ENCODE measurements around the gene SPEN. TPM values are rescaled to one million over a fixed set of nuclear protein-coding genes. Genes with fewer than 3 reads are reported as not detected.

Gene SPEN
- total RNA-seq, 1 donor from 2014 or later, result 35.0 TPM

- no peaks in the 10 kb centered on the region for H3K27me3 Mint-ChIP-seq (ENCODE audit: low read depth, unreplicated experiment)
- no peaks in the 10 kb centered on the region for H3K27me3 ChIP-seq (ENCODE audit: insufficient read depth, low read length)
- no peak overlapping the region for H2AFZ ChIP-seq (ENCODE audit: low read depth, low read length)
- H3K27ac ChIP-seq (ENCODE audit: low read depth, low read length), result no peak overlapping the region
- peaks cover 53% of the 10 kb centered on the region for H3K36me3 ChIP-seq (ENCODE audit: insufficient read depth, low read length)
- H3K9ac ChIP-seq (ENCODE audit: low read length), result no peak overlapping the region
- H3K79me2 ChIP-seq (ENCODE audit: insufficient read depth, low read length), result peaks cover 37% of the 10 kb centered on the region
- FAIRE-seq (no peak), DNase-seq (ENCODE audit: low read depth) (no peak)
- H3K4me3 ChIP-seq (ENCODE audit: insufficient read depth, low read depth, low read length), result no peak overlapping the region
- H3K9me3 Mint-ChIP-seq (ENCODE audit: unreplicated experiment), result no peaks in the 10 kb centered on the region
- H3K4me3 Mint-ChIP-seq (ENCODE audit: unreplicated experiment), result no peak overlapping the region
- H3K4me1 ChIP-seq (ENCODE audit: insufficient read depth, low read length), result no peaks in the 10 kb centered on the region
- no peaks in the 10 kb centered on the region for H3K4me1 Mint-ChIP-seq (ENCODE audit: low read depth, unreplicated experiment)
- no peaks in the 10 kb centered on the region for H3K9me3 ChIP-seq (ENCODE audit: insufficient read depth, low read depth, low read length)
- peaks cover 49% of the 10 kb centered on the region for H3K36me3 Mint-ChIP-seq (ENCODE audit: low read depth, unreplicated experiment)
- TF ChIP-seq CTCF (IDR thresholded peaks at IDR 0.05; ENCODE audit: insufficient read depth, low read depth, low read length), result no peak
- TF ChIP-seq EZH2 (IDR thresholded peaks at IDR 0.05; ENCODE audit: insufficient read depth, low read length), result no peak
- H3K4me2 ChIP-seq (ENCODE audit: low read length), result no peak overlapping the region
- no peak overlapping the region for H3K27ac Mint-ChIP-seq (ENCODE audit: unreplicated experiment)
- peaks cover 11% of the 10 kb centered on the region for H4K20me1 ChIP-seq (ENCODE audit: insufficient read depth, low read length)
Observed at GRCh38 chr1:15931401-15931800, 83.9 kb downstream of the SPEN start.

GRCh38 chr1:15931884-15932283 lies 84.4 kb downstream of the SPEN start:
- TF ChIP-seq CTCF (IDR thresholded peaks at IDR 0.05; ENCODE audit: insufficient read depth, low read depth, low read length) (no peak), EZH2 (IDR thresholded peaks at IDR 0.05; ENCODE audit: insufficient read depth, low read length) (no peak)
- no peaks in the 10 kb centered on the region for H3K27me3 ChIP-seq (ENCODE audit: insufficient read depth, low read length)
- peaks cover 11% of the 10 kb centered on the region for H4K20me1 ChIP-seq (ENCODE audit: insufficient read depth, low read length)
- H3K4me3 Mint-ChIP-seq (ENCODE audit: unreplicated experiment), result no peak overlapping the region
- H3K4me3 ChIP-seq (ENCODE audit: insufficient read depth, low read depth, low read length), result no peak overlapping the region
- H3K9ac ChIP-seq (ENCODE audit: low read length), result no peak overlapping the region
- H3K36me3 Mint-ChIP-seq (ENCODE audit: low read depth, unreplicated experiment), result peaks cover 49% of the 10 kb centered on the region
- H3K27ac ChIP-seq (ENCODE audit: low read depth, low read length), result no peak overlapping the region
- no peaks in the 10 kb centered on the region for H3K9me3 ChIP-seq (ENCODE audit: insufficient read depth, low read depth, low read length)
- no peak overlapping the region for H3K27ac Mint-ChIP-seq (ENCODE audit: unreplicated experiment)
- no peaks in the 10 kb centered on the region for H3K4me1 ChIP-seq (ENCODE audit: insufficient read depth, low read length)
- H2AFZ ChIP-seq (ENCODE audit: low read depth, low read length), result no peak overlapping the region
- H3K27me3 Mint-ChIP-seq (ENCODE audit: low read depth, unreplicated experiment), result no peaks in the 10 kb centered on the region
- FAIRE-seq, result no peak
- no peak for DNase-seq (ENCODE audit: low read depth)
- H3K9me3 Mint-ChIP-seq (ENCODE audit: unreplicated experiment), result no peaks in the 10 kb centered on the region
- H3K4me1 Mint-ChIP-seq (ENCODE audit: low read depth, unreplicated experiment), result no peaks in the 10 kb centered on the region
- peaks cover 37% of the 10 kb centered on the region for H3K79me2 ChIP-seq (ENCODE audit: insufficient read depth, low read length)
- H3K4me2 ChIP-seq (ENCODE audit: low read length), result no peak overlapping the region
- peaks cover 54% of the 10 kb centered on the region for H3K36me3 ChIP-seq (ENCODE audit: insufficient read depth, low read length)

- DNase-seq (ENCODE audit: low read depth), result no peak
- Mint-ChIP-seq H3K27ac (ENCODE audit: unreplicated experiment) (no peak overlapping the region), H3K36me3 (ENCODE audit: low read depth, unreplicated experiment) (peaks cover 53% of the 10 kb centered on the region), H3K4me1 (ENCODE audit: low read depth, unreplicated experiment) (peaks cover 3% of the 10 kb centered on the region), H3K27me3 (ENCODE audit: low read depth, unreplicated experiment) (no peaks in the 10 kb centered on the region), H3K9me3 (ENCODE audit: unreplicated experiment) (peaks cover 2% of the 10 kb centered on the region), H3K4me3 (ENCODE audit: unreplicated experiment) (no peak overlapping the region)
- peaks cover 37% of the 10 kb centered on the region for H3K79me2 ChIP-seq (ENCODE audit: insufficient read depth, low read length)
- no peak overlapping the region for H3K9ac ChIP-seq (ENCODE audit: low read length)
- H3K4me2 ChIP-seq (ENCODE audit: low read length), result no peak overlapping the region
- no peaks in the 10 kb centered on the region for H3K9me3 ChIP-seq (ENCODE audit: insufficient read depth, low read depth, low read length)
- H3K27ac ChIP-seq (ENCODE audit: low read depth, low read length), result no peak overlapping the region
- peaks cover 6% of the 10 kb centered on the region for H3K4me1 ChIP-seq (ENCODE audit: insufficient read depth, low read length)
- peaks cover 53% of the 10 kb centered on the region for H3K36me3 ChIP-seq (ENCODE audit: insufficient read depth, low read length)
- H3K4me3 ChIP-seq (ENCODE audit: insufficient read depth, low read depth, low read length), result no peak overlapping the region
- H3K27me3 ChIP-seq (ENCODE audit: insufficient read depth, low read length), result no peaks in the 10 kb centered on the region
- no peak for TF ChIP-seq CTCF (IDR thresholded peaks at IDR 0.05; ENCODE audit: insufficient read depth, low read depth, low read length)
- no peak overlapping the region for H2AFZ ChIP-seq (ENCODE audit: low read depth, low read length)
- FAIRE-seq, result no peak
- peaks cover 11% of the 10 kb centered on the region for H4K20me1 ChIP-seq (ENCODE audit: insufficient read depth, low read length)
Observed at GRCh38 chr1:15932612-15933011, 85.1 kb downstream of the SPEN start.

Data from astrocyte (in vitro differentiated cells and primary cell).